Ectodermal cell (in vitro differentiated cells): ENCODE results near the gene HRC.
"Not testable (repeated sequence)": the region's sequence is repeated elsewhere in the genome, so short reads cannot be mapped to it uniquely, and the experiment has no call there.

ENCODE experiments used
- H3K27ac ChIP-seq: 2 replicates; pipeline ENCODE4 v1.7.0; 2013; ENCODE audit warnings: mild to moderate bottlenecking, low read depth, low read length; ENCODE audit not compliant: insufficient read depth, poor library complexity, severe bottlenecking
- H3K27me3 ChIP-seq: 2 replicates; pipeline ENCODE4 v1.7.0; 2013; ENCODE audit warnings: mild to moderate bottlenecking, low read length; ENCODE audit not compliant: insufficient read depth, control insufficient read depth, poor library complexity, severe bottlenecking
- H3K36me3 ChIP-seq: one replicate; pipeline ENCODE4 v1.7.0; 2013; ENCODE audit warnings: low read length; ENCODE audit not compliant: control insufficient read depth, insufficient read depth
- H3K4me1 ChIP-seq: one replicate; pipeline ENCODE4 v1.7.0; 2013; ENCODE audit warnings: low read length; ENCODE audit not compliant: control insufficient read depth, insufficient read depth
- H3K4me3 ChIP-seq: 2 replicates; pipeline ENCODE4 v1.7.0; 2013; ENCODE audit warnings: low read depth, low read length, control low read depth; ENCODE audit not compliant: insufficient read depth
- H3K9me3 ChIP-seq: 2 replicates; pipeline ENCODE4 v1.7.0; 2013; ENCODE audit warnings: mild to moderate bottlenecking, low read length, moderate library complexity; ENCODE audit not compliant: control insufficient read depth
- WGBS, 2 experiments: methylation state at CpG; one replicate each; pipeline ENCODE4 v1.1.7; 2013; ENCODE audit warnings: missing lambda C conversion rate in 2 of 2; 5-methylcytosine and 5-hydroxymethylcytosine counted together

Gene HRC

GRCh38 chr19:49149652-49150105, 5.5 kb downstream of the HRC start:
- 0% methylated on average over 23 of the region's 23 CpGs for whole genome bisulfite sequencing, 2 experiments
- H3K27ac ChIP-seq = peak overlapping the region; percentile 76
- H3K4me1 ChIP-seq = peaks cover 10% of the 10 kb centered on the region
- H3K9me3 ChIP-seq = no peaks in the 10 kb centered on the region
- peak overlapping the region; percentile 80 for H3K4me3 ChIP-seq
- peaks cover 31% of the 10 kb centered on the region for H3K27me3 ChIP-seq
- H3K36me3 ChIP-seq = no peaks in the 10 kb centered on the region

- 1% methylated on average over 49 of the region's 49 CpGs for WGBS, 2 experiments
- Histone ChIP-seq H3K27ac (peak overlapping the region; percentile 76), H3K4me3 (peak overlapping the region; percentile 80), H3K4me1 (peaks cover 10% of the 10 kb centered on the region), H3K9me3 (no peaks in the 10 kb centered on the region), H3K27me3 (peaks cover 31% of the 10 kb centered on the region), H3K36me3 (no peaks in the 10 kb centered on the region)
Observed at GRCh38 chr19:49148784-49149651, 6.2 kb downstream of the HRC start.

DNA sequence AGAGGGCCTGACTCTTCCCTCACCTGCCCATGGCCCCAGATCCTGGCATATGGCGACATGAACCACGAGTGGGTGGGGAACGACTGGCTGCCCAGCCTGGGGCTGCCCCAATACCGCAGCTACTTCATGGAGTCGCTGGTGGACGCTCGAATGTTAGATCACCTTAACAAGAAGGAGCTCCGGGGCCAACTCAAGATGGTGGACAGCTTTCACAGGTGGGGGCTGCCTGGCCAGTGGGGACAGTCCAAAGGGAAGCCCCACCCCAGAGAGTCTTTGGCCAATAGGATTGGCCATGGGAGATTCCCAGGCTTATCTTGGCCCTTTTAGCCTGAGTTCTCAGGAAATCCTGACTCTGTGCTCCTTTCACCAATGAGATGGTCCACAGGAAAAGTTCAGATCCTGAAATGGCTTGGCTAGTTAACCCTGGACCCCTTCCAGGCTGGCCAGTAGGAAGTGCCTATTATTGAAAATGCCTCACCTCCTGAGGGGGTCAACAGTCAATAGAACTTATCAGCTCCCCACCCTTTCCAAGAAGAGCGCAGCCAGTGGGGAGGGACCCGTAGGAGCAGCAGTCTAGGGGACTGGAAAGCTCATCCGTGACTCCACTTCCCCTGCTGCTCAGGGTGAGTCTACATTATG, 7.0 kb downstream of the HRC start:
- peaks cover 25% of the 10 kb centered on the region for H3K27me3 ChIP-seq
- H3K4me3 ChIP-seq = peak overlapping the region; percentile 80
- 85% methylated on average over 11 of the region's 11 CpGs for WGBS, 2 experiments
- H3K4me1 ChIP-seq = peaks cover 10% of the 10 kb centered on the region
- H3K9me3 ChIP-seq = no peaks in the 10 kb centered on the region
- no peaks in the 10 kb centered on the region for H3K36me3 ChIP-seq
- H3K27ac ChIP-seq = no peak overlapping the region

GRCh38 chr19:49146408-49146770, 8.8 kb downstream of the HRC start:
- peak overlapping the region; percentile 26 for H3K4me3 ChIP-seq
- not testable (repeated sequence) for H3K4me1 ChIP-seq, H3K9me3 ChIP-seq, H3K36me3 ChIP-seq, H3K27me3 ChIP-seq
- H3K27ac ChIP-seq = peak overlapping the region; percentile 70
- WGBS, 2 experiments = 10 to 12% methylated on average over 7 of the region's 7 CpGs

GRCh38 chr19:49145573-49146407, 9.4 kb downstream of the HRC start:
- Histone ChIP-seq H3K4me1 (peaks cover 9% of the 10 kb centered on the region), H3K36me3 (no peaks in the 10 kb centered on the region), H3K27me3 (peaks cover 3% of the 10 kb centered on the region), H3K4me3 (peak overlapping the region; percentile 26), H3K9me3 (no peaks in the 10 kb centered on the region), H3K27ac (peak overlapping the region; percentile 70)
- WGBS, 2 experiments = 7 to 8% methylated on average over 30 of the region's 30 CpGs

DNA sequence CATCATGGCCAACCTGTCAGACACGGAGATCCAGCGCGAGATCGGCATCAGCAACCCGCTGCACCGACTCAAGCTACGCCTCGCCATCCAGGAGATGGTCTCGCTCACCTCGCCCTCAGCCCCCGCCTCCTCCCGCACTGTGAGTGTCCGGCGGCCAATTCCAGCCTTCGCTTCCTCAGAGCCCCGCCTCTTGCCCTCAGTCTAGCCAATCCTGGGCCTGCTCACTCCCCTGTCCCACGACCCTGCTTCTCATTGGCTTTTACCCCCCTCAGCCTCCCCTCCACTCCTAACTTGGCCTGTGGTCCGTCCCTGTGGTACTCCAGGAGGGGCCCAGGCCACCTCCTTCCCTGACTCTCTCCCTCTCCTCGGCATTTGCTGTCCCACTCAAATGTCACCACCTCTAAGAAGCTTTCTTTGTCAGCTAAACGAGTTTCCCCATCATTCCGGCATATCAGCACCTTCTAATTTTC, 12.3 kb downstream of the HRC start:
- 4 to 5% methylated on average over 21 of the region's 21 CpGs for WGBS, 2 experiments
- H3K36me3 ChIP-seq = no peaks in the 10 kb centered on the region
- H3K27me3 ChIP-seq = no peaks in the 10 kb centered on the region
- no peak overlapping the region for H3K27ac ChIP-seq
- H3K4me3 ChIP-seq = peak overlapping the region; percentile 41
- no peaks in the 10 kb centered on the region for H3K9me3 ChIP-seq
- H3K4me1 ChIP-seq = peaks cover under 1% of the 10 kb centered on the region

GRCh38 chr19:49141352-49141751, 13.8 kb downstream of the HRC start:
- no peaks in the 10 kb centered on the region for H3K9me3 ChIP-seq
- H3K4me1 ChIP-seq = no peaks in the 10 kb centered on the region
- H3K27ac ChIP-seq = no peak overlapping the region
- 82 to 88% methylated on average over 5 to 6 of the region's 6 CpGs for WGBS, 2 experiments
- H3K4me3 ChIP-seq = no peak overlapping the region
- no peaks in the 10 kb centered on the region for H3K36me3 ChIP-seq
- H3K27me3 ChIP-seq = no peaks in the 10 kb centered on the region

- H3K27me3 ChIP-seq = no peaks in the 10 kb centered on the region
- no peaks in the 10 kb centered on the region for H3K4me1 ChIP-seq
- no peaks in the 10 kb centered on the region for H3K36me3 ChIP-seq
- H3K4me3 ChIP-seq = no peak overlapping the region
- no peaks in the 10 kb centered on the region for H3K9me3 ChIP-seq
- 86 to 89% methylated on average over 7 of the region's 7 CpGs for WGBS, 2 experiments
- no peak overlapping the region for H3K27ac ChIP-seq
Observed at GRCh38 chr19:49140951-49141350, 14.2 kb downstream of the HRC start.

GRCh38 chr19:49136771-49137171, 18.4 kb downstream of the HRC start:
- Histone ChIP-seq H3K27ac (no peak overlapping the region), H3K4me1 (no peaks in the 10 kb centered on the region), H3K4me3 (no peak overlapping the region), H3K9me3 (no peaks in the 10 kb centered on the region), H3K27me3 (no peaks in the 10 kb centered on the region), H3K36me3 (no peaks in the 10 kb centered on the region)
- WGBS, 2 experiments = 81 to 86% methylated on average over 10 of the region's 10 CpGs

- H3K27me3 ChIP-seq = no peaks in the 10 kb centered on the region
- H3K9me3 ChIP-seq = no peaks in the 10 kb centered on the region
- no peaks in the 10 kb centered on the region for H3K4me1 ChIP-seq
- H3K36me3 ChIP-seq = no peaks in the 10 kb centered on the region
- 91 to 93% methylated on average over 5 of the region's 5 CpGs for WGBS, 2 experiments
- no peak overlapping the region for H3K27ac ChIP-seq
- H3K4me3 ChIP-seq = no peak overlapping the region
Observed at GRCh38 chr19:49135686-49136085, 19.5 kb downstream of the HRC start.
